GM18861 (cell line): ENCODE data around the gene TENT4B.
"Not testable (repeated sequence)": the region's sequence is repeated elsewhere in the genome, so short reads cannot be mapped to it uniquely, and the experiment has no call there.

Experiments used
- ATAC-seq: cut with Tn5 transposase; IDR thresholded peaks from one replicate; pipeline ENCODE4 v1.9.1; 2021; ENCODE audit not compliant: unreplicated experiment

Gene TENT4B

DNA sequence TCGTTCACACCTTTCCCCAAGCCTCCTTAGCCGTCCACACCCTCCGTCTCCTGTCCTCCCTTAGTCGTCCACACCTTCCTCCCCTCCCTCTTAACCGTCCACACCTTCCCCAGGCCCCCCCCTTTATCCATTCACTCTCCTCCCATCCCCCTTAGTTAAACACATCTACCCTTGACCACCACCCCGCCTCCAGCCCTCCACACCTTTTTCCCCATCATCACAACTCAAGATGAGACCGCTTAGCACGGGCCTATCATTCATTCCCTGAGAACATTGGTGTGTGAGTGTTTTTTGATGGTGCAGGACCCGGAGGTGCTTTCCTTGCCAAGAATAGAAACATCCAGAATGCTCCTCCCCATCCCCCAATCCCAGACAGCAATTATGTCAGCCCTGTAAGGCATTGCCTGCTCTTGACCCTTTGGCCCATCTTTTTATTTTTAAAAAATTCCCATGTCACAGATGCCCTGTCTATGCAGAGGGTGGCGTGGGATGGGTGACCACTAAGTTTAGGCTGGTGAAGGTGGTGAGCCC is 1.4 kb downstream of the TENT4B start:
- ATAC-seq = no peak

DNA sequence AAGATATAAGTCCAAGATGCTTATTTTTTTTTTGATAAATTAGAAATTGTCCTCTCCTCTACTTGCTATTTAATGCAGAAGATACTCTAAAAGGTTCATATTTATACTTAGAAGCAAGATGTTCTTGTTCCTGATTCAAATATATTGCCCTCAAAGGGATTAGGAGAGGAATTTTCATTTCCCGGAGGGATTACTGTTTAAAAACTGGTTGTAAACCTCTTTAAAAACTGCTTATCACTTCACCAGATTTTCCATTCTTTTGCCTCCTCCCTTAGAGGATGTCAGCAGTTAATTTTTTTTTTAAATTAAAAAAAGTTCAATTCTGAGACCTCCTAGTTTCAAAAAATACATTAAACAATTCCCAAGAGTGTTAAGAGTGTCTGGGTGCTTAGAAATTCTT is 2.8 kb downstream of the TENT4B start:
- ATAC-seq = no peak

DNA sequence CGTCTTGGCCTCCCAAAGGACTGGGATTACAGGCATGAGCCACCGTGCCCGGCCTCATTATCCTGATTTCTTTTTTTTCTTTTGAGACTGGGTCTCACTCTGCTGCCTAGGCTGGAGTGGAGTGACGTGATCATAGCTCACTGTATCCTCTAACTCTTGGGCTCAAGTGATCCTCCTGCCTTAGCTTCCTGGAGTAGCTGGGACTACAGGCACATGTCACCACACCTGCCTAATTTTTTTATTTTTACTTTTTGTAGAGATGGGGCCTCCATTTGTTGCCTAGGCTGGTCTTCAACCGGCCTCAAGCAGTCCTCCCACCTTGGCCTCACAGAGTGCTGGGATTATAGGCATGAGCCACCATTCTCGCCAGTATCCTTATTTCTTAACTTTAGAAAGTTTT is 3.5 kb downstream of the TENT4B start:
- no peak for ATAC-seq

DNA sequence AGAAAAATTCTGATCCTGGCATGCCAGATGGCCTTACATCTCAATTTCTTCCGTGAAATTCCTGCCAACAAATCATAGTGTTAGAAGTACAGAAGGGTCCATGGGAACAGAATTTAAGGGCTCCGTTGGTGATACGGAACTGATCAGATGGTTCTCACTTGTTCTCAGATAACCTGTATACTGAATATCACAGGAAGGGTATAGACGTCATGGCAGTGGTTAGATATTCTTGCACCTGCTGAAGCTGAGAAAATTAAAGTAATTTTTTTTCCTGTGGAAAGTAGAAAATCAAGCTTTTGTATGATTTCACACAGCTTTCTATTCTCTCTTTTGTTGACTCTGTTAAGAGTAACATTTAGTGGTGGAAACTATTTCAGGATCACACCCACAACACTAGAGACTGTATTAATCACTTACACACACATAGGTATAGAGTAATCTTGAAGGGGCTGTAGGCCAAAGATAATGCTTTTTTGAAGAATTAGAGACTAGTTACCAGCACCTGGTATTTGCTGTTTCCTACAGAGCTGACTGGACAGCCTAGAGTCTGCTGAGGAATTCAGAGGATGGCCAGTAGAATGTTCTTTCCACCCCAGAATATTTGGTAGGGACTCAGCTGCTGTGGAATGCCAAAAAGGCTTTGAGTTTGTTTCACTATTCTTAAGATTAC is 7.5 kb downstream of the TENT4B start:
- no peak for ATAC-seq

DNA sequence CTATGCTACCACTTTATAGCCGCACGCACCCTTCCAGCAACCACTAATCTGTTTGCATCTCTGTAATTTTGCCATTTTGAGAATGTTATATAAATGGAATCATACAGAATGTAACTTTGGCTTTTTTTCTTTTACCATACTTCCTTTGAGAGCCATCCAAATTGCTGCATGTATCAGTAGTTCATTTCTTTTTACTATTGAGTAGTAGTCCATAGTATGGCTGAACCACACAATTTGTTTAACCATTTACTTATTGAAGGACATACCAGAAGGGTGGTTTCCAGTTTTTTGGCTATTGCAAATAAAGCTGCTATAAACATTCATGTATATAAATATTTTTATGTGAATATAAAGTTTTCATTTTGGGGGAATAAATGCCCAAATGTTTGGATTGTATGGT is 8.8 kb downstream of the TENT4B start:
- ATAC-seq = peak; percentile 39

DNA sequence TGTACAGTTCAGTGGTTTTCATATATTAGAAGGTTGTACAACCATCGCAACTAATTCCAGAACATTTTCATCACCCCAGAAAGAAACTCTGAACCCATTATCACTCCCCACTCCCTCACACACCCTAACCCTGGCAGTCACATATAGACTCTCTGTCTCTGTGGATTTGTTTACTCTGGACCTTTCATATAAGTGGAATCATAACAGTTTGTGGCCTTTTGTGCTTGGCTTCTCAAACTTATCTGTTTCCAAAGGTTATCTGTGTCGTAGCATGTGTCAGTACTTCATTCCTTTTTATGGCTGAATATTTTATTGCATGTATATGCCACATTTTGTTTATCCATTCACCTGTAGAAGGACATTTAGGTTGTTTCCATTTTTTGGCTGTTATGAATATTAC is 12.4 kb downstream of the TENT4B start:
- ATAC-seq = no peak

DNA sequence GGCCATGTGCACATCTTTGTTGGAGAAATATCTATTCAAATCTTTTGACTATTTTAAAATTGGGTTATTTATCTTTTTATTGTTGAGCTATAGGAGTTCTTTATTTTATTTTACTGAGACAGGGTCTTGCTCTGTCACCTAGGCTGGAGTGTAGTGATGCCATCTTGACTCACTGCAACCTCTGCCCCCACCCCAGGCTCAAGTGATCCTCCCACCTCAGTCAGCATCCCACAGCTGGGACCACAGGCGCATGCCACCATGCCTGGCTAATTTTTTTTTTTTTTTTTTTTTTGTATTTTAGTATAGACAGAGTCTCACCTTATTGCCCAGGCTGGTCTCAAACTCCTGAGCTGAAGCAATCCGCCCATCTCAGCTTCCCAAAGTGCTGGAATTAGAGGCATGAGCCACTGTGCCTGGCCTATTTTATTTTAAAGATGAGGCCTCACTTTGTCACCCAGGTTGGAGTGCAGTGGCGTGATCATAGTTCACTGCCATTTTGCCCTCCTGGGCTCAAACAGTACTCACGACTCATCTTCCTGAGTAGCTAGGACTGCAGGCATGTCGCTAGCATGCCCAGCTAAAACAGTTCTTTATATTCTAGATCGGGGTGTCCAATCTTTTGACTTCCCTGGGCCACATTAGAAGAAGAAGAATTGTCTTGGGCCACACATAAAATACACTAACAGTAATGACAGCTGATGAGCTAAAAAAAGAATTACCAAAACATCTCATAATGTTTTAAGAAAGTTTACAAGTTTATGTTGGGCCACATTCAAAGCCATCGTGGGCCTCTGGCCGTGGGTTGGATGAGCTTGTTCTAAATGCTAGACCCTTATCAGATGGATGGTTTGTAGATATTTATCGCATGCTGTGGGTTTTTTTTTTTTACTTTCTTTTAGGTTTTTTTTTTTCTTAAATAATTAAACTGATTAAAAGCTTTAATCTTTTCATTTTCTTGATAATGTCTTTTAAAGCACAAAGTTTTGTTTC is 13.7 kb downstream of the TENT4B start:
- ATAC-seq = no peak

DNA sequence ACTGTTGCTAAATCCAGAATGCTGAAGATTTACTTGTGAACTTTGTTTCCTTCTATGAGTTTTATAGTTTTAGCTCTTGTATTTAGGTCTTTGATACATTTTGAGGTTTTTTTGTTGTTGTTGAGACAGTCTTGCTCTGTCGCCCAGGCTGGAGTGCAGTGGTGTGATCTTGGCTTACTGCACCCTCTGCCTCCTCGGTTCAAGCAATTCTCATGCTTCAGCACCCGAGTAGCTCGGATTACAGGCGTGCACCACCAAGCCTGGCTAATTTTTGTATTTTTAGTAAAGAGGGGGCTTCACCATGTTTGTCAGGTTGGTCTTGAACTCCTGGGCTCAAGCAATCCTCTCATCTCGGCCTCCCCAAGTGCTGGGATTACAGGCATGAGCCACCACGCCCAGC is 14.4 kb downstream of the TENT4B start:
- ATAC-seq = no peak

DNA sequence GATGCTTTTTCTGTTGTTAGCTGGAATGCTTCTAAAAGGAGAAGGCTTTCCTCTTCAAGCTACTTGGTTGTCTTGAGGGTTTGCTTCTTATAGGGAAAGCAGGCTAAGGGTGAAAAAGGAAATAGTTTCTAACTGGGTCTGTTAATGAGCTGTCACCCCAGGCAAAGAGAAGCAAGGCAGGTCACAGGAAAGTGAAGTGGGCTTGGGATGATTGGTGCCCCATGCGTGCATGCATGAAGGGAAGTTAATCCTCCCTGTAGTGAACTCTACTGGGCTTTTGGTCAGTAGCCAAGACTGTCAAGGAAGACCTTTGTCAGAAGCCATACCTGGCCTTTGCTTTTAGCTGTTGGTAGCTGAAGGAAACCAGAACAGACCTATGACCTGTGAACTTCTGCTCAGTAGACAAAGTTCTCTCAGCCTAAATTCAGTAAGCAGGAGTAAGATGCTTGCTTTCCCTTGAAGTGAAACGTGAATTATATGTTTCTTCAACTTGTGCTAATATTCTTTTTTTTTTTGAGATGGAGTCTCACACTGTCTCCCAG is 16.5 kb downstream of the TENT4B start:
- no peak for ATAC-seq

DNA sequence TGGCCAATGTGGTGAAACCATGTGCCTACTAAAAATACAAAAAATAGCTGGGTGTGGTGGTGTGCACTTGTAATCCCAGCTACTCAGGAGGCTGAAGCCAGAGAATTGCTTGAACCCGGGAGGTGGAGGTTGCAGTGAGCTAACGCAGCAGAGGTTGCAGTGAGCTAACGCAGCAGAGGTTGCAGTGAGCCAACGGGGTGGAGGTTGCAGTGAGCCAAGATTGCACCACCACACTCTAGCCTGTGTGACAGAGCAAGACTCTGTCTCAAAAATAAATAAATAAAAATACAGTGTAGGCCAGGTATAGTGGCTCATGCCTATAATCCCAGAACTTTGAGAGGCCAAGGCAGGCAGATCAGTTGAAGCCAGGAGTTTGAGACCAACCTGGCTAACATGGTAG is 18.7 kb downstream of the TENT4B start:
- not testable (repeated sequence) for ATAC-seq

DNA sequence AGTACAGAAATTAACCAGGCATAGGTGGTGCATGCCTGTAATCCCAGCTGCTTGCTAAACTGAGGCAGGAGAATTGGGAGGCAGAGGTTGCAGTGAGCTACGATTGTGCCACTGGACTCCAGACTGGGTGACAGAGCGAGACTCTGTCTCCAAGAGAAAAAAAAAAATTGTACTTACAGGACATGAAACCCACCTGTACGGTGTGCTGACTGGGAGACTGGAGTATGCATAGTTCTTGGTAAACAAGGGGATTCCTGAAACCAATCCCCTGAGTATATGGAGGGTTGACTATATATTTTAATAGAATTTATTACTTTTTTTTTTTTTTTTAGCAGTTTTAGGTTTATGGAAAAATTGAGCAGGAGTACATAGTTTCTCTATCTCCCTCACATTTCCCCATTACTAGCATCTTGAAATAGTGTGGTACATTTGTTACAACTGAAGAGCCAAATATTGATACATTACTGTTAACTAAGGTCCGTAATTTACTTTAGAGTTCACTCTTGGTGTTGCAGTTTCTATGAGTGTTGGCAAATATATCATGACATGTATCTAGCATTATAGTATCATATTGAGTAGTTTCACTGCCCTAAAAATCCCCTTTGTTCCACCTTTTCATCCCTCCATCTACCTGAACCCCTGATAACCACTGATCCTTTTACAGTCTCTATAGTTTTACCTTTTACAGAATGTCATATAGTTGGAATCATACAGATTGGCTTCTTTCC is 19.3 kb downstream of the TENT4B start:
- no peak for ATAC-seq

DNA sequence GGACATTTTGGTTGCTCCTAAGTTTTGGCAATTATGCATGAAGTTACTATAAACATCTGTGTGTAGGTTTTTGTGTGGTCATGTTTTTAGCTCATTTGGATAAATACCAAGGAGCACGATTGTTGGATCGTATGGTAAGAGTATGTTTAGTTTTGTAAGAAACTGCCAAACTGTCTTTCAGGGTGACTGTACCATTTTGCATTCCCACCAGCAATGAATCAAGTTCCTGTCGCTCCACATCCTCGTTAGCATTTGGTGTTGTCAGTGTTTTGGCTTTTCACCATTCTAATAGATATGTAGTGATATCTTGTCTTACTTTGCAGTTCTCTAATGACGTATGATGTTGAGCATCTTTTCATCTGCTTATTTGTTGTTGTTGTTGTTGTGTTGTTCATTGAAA is 20.2 kb downstream of the TENT4B start:
- no peak for ATAC-seq

DNA sequence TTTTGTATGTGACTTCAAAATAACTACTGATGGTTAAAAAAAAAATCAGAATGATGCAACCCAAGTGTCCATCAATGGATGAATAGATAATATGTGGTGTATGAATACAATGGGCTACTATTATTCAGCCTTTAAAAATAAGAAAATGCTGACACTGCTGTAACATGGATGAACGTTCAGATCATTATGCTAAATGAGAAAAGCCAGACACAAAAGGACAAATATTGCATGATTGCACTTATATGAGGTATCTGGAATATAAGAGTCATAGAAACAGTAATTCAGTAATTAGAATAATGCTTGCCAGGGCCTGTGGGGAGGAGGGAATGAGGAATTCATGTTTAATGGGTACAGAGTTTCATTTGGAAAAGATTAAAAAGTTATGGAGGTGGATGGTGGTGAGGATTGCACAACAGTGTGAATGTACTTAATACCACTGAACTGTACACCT is 25.4 kb downstream of the TENT4B start:
- ATAC-seq = no peak

DNA sequence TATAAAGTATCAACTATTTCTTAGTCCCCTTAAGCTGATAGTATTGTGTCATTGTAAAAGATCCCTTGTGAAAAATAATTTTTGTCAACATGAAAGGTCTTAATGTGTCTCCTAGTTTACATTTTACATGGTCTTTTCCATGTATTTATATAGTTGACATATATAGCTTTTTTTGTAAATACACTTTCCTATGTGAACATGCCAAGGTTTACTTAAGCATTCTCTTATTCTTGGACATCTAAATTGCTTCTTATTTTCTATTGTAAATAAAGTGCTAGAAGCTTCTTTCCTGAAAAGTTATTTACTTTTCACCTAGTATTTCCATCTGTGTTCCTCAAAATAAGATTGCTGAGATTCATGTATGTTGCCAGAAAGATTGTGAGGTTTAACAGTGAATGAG is 29.3 kb downstream of the TENT4B start:
- no peak for ATAC-seq

DNA sequence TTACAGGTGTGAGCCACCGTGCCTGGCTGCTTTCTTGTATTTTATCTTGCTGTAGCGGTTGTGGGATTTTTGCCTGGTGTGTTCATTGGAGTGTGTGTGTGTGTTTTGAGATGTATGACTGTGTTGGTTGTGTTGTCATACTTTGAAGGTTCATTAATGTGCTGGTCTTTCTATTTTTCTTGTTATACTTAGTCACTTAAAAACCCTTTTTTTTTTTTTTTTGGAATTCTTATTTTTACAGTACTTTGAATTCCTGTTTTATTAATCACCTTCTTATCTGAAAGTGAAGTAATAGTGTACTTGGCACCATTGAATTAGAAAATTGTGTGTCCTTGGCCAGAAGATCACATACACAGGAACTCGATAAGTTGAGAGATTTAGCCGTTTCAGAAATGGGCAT is 30.2 kb downstream of the TENT4B start:
- no peak for ATAC-seq

DNA sequence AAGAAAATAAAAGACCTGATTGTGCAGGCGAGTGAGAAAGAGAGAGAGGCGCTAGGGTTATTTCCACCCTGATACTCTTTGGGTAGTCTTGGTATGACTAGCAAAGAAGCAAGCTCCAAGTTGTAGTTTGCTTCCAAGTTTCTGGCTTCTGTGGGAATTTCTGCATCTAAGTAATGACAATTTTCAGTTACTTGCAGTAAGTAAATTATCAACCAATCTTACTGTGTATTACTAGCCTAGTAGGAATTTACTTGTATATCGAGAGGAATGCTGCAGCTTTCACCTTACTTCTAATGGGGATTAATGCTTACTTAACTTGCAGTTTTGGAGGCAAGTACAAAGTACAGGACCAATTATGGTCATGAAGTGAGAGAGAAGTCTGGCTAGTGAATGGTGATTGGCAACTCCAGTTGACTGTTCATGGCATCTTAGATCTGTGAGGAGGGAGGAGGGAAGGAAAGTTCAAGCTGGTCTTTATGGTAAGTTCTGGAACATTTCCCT is 31.9 kb downstream of the TENT4B start:
- no peak for ATAC-seq

DNA sequence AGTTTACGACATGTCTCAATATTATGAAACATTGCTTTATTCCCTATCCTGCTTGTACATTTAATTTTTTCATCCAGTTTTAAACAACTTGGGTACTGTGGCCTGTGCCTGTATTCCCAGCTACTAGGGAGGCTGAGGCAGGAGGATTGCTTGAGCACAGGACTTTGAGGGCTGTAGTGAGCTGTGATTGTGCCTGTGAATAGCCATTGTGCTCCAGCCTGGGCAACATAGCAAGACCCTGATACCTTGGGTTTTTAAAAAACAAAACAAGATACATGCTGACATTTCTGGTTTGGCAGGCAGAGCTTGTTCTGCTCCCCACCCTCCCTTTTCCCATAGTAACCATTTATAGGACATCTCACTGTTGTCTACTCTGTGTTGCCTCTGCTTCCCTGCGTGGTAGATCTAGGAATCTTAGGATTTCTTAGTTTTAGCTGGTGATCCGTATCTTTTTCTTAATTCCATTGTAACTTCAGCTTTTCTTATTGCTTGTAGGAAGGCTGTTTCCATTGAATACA is 35.6 kb downstream of the TENT4B start:
- no peak for ATAC-seq

DNA sequence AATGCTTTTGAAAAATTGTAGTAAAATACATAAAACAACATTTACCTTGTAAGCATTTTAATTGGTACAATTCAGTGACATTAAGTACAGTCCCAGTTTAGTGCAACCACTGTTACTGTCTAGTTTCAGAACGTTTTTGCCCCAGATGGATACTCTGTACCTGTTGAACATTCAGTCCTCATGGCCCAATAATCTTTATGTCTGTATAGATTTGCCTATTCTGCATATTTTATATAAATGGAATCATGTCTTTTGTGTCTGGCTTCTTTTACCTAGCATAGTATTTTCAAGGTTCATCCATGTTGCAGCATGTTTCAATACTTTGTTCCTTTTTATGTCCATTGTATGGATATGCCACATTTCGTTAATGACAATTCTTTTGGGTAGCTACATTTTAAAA is 37.2 kb downstream of the TENT4B start:
- ATAC-seq = no peak

DNA sequence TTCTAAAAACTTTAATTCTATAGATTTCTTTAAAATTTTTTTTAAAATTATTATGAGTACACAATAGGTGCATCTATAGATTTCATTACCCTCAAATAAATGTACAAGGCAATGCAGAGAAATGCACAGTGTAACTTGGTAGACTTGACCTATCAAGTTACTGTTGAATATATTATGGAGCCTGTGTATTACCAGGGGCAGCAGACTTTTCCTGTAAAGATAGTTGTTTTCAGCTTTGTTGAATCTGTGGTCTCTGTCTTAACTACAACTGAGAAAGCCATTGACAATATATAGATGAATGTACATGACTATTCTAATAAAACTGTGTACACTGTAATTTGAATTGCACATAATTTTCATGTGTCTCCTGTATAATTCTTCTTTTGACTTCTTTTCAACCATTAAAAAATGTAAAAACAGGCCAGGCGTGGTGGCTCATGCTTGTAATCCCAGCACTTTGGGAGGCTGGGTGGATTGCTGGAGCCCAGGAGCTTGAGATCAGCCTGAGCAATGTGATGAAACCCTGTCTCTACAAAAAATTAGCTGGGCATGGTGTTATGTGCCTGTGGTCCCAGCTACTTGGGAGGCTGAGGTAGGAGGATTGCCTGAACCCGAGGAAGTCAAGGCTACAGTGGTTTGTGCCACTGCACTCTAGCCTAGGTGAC is 39.4 kb downstream of the TENT4B start:
- no peak for ATAC-seq

DNA sequence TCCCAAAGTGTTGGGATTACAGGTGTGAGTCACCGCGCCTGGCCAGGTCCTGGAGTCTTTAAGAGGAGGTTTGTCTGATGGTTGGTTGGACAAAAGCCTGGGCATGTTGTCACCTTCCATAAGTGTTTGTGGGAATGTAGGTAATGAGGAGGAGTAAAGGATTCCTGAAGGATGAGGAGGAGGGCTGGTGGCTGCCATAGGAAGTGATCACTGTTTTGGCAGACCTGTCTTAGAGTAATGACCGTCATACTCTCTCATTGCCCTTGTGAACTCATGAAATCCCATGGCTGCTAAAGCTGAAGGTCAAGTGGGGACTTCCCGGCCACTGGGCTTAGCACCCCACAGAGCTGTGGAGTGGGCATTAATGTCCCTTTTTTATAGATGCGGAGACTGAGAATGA is 40.5 kb downstream of the TENT4B start:
- no peak for ATAC-seq
